ENCODE data around the gene CIDEB. TPM values are rescaled to one million over a fixed set of nuclear protein-coding genes. Genes with fewer than 3 reads are reported as not detected.
"Not testable (repeated sequence)": the region's sequence is repeated elsewhere in the genome, so short reads cannot be mapped to it uniquely, and the experiment has no call there.

CIDEB gene
- total RNA-seq, 1 experiment from 2014 or later, result 0.48 TPM

DNA sequence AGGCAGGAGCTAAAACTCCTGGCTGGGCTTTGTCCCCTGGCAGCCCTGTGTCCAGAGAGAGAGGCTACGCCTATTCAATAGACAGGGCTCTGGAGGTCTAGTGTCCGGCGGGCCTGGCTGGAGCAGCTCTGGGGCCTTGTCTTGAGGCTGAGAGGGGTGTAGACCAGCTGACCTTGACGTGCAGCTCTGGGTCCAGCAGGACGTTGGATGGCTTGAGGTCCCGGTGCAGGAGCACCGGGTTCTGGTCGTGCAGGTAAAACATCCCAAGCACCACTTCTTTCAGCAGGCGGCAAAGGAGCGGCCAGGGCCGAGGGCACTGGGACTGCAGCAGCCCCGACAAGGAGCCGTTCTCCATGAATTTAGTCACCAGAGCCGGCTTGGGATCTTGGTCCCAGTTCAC lies 31.1 kb upstream of the CIDEB start:
- Histone ChIP-seq H3K27me3 (ENCODE audit: control insufficient read depth, insufficient read depth, low read length) (peaks cover 87% of the 10 kb centered on the region), H3K4me3 (ENCODE audit: insufficient read depth, low read depth, low read length) (peak overlapping the region; percentile 56; the same call in 1 of the 2 replicates), H3K36me3 (replicated peaks; ENCODE audit: control insufficient read depth, insufficient read depth, low read length) (no peaks in the 10 kb centered on the region)
- no peak for DNase-seq

DNA sequence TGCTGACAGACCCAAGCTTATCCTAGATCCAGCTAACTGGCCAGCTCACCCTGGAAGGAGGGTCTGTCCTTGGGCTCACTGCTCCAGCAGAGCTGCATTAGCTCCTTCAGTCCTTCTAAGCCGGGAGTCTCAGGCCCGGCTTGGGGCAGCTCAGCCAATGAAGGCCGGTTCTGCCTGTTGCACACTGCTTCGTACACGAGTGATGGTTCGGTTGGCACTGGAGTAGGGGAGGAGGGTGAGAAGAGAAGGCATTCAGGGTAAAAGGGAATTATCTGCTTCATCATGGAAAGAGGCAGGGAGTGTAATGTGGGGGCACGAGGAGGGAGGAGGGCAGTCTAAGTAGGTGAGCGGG lies 30.0 kb upstream of the CIDEB start:
- DNase-seq, result no peak
- H3K27me3 ChIP-seq (ENCODE audit: control insufficient read depth, insufficient read depth, low read length), result peaks cover 91% of the 10 kb centered on the region
- no peaks in the 10 kb centered on the region for H3K36me3 ChIP-seq (replicated peaks; ENCODE audit: control insufficient read depth, insufficient read depth, low read length)
- H3K4me3 ChIP-seq (ENCODE audit: insufficient read depth, low read depth, low read length), result no peak overlapping the region

DNA sequence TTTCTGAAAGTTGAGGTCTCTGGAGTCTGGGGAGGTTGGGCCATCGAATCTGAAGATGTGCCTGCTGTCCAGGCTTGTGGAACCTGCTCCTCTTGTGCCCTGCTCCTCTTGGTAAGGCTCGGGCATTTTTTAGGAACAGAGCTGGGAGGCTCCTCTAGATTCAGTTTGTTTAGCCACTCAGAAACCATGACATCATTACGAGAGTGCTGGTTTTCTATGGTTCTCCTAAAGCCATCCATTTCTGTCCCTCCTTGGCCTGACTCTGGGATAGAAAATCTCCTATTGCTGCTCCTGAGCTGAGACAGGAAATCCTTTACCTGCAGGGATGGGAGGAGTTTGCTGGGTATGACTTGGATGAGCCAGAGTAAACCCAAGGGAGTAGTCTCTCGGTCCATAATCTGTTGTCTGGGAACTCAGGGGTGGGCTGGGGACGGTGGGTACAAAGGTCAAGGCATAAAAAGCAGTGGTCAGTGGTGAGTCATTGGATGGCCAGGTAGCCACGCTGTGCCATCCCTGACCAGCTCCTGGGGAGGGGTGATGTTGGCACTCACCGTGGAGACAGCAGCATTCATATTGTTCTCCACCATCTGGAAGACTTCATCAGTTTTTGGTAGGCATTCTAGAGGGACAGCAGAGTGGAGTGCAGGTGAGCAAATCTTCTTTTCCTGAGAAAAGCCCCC lies 29.5 kb upstream of the CIDEB start:
- DNase-seq, result no peak
- no peaks in the 10 kb centered on the region for H3K36me3 ChIP-seq (replicated peaks; ENCODE audit: control insufficient read depth, insufficient read depth, low read length)
- H3K27me3 ChIP-seq (ENCODE audit: control insufficient read depth, insufficient read depth, low read length), result peaks cover 94% of the 10 kb centered on the region
- H3K4me3 ChIP-seq (ENCODE audit: insufficient read depth, low read depth, low read length), result no peak overlapping the region

DNA sequence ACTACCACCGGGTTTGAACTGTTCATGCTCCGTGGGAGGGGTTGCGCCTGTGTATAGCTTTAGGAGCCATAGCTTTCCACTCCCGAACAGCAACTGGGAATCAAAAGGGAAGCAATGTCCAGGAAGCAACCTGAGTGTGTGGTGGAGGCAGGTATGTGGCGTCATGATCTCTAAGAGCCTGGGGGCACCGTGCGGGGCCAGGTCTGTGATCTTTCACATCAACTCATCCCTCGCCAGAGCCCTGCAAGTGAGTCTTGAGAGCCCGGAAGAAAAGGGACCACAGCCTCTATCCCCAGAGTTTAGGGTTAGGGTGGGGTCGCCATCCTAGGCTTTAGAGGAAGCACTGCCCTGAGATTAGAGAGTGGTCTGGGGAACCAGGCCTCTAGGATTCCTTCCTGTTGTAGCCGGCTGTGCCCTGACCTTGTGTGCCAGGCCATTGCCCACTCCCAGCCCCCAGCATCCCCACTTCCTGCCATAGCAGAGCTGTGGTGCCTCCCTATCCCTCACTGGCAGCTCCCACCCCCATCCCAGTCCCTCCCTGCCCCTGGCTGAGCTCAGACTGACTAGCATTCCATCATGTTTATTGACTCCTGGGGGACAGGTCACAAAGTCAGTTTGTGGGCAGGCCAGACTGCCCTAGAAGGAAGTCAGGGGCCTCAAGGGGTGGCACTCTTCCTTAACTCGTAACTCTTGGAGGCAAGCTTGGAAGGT lies 27.8 kb upstream of the CIDEB start:
- H3K36me3 ChIP-seq (replicated peaks; ENCODE audit: control insufficient read depth, insufficient read depth, low read length), result no peaks in the 10 kb centered on the region
- peak; percentile 51 for DNase-seq
- H3K4me3 ChIP-seq (ENCODE audit: insufficient read depth, low read depth, low read length), result no peak overlapping the region; the same call in 1 of the 2 replicates
- peaks cover 96% of the 10 kb centered on the region for H3K27me3 ChIP-seq (ENCODE audit: control insufficient read depth, insufficient read depth, low read length)

DNA sequence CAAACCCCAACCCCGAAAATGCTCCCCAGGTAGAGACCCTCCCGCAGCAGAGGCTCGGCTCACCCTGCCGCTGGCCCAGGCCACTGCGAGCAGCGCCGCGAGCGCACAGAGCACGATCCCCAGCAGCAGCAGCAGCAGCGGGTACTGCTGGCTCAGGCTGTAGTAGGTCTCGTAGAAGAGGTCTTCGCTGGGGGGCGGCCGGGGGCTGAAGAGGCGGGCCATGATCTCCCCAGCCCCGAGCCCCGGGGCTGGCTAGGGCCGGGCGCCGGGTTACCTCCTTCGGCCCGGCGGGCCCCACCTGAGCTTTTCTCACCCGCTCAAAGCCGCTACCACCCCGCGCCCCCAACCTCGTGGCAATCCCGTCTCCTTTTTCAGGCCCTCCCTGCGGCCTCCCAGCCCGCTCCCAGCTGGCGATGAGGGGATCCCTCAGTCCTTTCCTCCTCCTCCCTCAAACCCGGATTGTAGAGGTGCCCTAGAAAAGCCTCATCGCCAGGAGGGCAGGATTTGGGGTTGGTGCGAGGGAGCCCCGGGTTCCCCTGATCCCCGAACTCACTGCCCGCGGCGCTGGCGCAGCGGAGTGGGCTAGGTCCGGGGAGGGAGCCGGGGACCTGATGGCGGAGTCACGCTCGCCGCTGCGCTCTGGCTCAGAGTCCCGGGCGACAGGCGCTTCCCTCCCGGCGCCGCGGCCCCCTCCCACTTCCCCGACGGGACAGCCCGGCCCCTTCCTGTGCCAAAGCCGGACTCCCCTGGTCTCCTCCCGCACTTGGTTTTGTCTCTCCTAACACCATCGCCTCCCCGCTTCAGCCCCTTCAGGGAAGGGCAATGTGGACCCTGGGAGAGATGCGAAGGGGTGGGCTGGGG lies 26.9 kb upstream of the CIDEB start, which contains the start of gene ADCY4:
Gene ADCY4 (minus strand): TSS at position 641 of the 861 bp plus-strand sequence. CDS start 419 bp downstream, at position 222.
- Histone ChIP-seq H3K36me3 (replicated peaks; ENCODE audit: control insufficient read depth, insufficient read depth, low read length) (no peaks in the 10 kb centered on the region), H3K27me3 (ENCODE audit: control insufficient read depth, insufficient read depth, low read length) (peaks cover 94% of the 10 kb centered on the region), H3K4me3 (ENCODE audit: insufficient read depth, low read depth, low read length) (peak within 1 kb of the TSS; percentile 57)
- DNase-seq, result peak; percentile 83

DNA sequence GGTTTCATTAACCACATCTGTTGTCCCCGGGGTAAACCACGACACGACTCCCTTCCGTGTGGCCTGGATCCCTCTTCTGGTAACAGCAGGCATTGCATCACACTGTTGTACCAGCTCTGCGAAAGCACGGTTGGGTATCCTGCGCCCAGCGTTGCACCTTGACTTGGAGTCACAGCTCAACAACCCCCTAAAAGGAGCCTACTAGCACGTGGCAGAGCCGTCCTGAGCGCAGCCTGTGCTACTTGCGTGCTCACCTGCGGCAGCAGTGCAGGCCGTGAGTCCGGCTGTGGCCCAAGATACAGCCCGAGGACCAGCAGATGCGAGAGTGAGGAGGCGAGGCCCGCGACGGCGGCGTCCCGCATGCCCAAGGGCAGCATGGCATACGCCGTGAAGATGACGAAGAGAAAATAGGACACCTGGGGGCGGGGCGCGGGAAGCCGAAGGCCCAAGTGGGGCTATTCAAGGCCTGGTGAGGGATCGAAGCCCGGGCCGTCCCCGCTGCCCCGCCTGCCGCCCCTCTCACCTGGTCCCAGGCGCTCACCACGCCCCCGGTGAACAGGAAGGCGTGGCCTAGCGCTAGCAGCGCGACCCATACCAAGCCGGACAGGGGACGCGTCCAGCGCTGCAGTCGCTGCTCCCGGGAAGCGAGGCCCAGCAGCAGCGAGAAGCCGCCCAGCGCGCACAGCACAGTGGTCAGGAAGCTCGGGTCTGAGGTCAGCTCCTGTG lies 24.7 kb upstream of the CIDEB start:
- H3K4me3 ChIP-seq (ENCODE audit: insufficient read depth, low read depth, low read length), result peak overlapping the region; percentile 45
- peak; percentile 96 for DNase-seq
- H3K36me3 ChIP-seq (replicated peaks; ENCODE audit: control insufficient read depth, insufficient read depth, low read length), result no peaks in the 10 kb centered on the region
- H3K27me3 ChIP-seq (ENCODE audit: control insufficient read depth, insufficient read depth, low read length), result peaks cover 79% of the 10 kb centered on the region

DNA sequence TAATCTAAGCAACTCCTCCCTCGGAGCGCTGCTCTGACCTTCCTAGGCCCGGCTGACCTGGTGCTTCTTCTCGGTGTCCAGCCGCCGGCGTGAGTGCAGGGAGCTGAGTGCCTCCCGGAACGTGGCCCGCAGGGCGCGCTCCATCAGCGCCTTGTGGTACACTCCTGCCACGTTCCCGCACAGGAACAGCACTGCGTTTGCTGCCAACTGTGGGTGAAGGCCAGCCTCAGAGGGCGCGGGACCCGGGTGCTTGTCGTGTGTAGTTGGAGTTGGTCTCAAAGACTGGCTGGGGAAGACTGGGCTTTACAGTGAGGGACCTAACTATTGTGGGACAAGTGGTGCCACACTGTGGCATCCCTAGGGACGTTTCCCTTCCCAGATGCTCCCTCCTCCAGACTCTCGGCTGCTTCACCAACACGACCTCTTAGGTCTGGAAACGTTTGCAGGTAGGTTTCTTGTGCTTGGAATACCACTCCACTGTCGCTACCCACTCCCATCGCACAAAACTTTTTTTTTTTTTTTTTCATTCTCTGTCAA lies 24.0 kb upstream of the CIDEB start:
- no peaks in the 10 kb centered on the region for H3K36me3 ChIP-seq (replicated peaks; ENCODE audit: control insufficient read depth, insufficient read depth, low read length)
- H3K4me3 ChIP-seq (ENCODE audit: insufficient read depth, low read depth, low read length), result peak overlapping the region; percentile 45; the same call in 1 of the 2 replicates
- DNase-seq, result peak; percentile 57
- H3K27me3 ChIP-seq (ENCODE audit: control insufficient read depth, insufficient read depth, low read length), result peaks cover 72% of the 10 kb centered on the region

DNA sequence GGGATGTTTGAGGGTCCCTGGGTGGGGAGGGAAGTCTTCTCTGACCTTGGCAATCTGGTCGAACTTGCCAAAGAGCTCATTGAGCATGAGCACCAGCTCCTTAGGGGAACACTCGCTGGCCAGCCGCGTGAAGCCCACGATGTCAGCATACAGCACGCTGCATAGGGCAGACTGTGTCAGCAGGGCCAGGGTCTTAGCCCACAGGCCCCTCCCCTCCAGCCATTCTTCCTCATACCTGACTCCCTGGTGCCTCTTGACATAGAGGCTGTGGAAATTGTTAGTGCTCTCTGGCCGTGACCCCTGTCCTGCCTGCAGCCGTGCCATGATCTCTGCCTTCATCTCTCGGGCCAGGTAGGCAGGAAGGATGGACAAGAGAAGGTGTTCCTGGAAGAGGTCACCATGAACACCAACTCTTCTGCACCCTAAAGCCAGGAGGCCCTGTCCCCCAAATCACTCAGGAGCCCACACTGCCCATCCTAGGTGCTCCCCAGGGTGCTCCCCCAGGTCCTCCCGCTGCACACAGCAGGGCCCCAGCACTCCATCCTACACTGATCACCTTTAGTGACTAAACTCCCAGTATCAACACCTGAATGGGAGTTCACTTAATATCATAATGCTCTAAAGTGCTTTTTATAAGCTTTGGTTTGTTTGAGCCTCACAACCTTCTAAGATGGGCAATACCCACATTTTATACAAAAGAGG lies 23.3 kb upstream of the CIDEB start:
- Histone ChIP-seq H3K36me3 (replicated peaks; ENCODE audit: control insufficient read depth, insufficient read depth, low read length) (no peaks in the 10 kb centered on the region), H3K27me3 (ENCODE audit: control insufficient read depth, insufficient read depth, low read length) (peaks cover 65% of the 10 kb centered on the region), H3K4me3 (ENCODE audit: insufficient read depth, low read depth, low read length) (no peak overlapping the region)
- DNase-seq, result no peak

DNA sequence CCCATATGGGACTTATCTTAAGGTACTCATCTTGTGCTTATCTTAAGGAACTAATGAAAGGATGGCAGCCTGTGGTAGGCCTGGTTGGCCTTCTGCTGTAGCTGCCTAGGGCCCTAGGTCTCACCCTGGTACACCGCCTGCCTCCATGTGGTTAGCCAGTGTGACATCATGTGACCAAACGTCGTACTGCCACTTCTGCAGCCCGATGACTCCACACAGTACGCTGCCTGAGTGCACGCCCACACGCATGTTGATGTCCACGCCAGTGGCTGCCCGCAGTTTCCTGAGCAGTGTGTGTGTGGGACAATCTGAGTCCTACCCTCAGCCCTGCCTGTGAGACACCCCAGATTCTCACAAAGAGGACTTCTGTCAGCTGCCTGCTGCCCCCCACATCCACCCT lies 22.0 kb upstream of the CIDEB start:
- Histone ChIP-seq H3K36me3 (replicated peaks; ENCODE audit: control insufficient read depth, insufficient read depth, low read length) (no peaks in the 10 kb centered on the region), H3K4me3 (ENCODE audit: insufficient read depth, low read depth, low read length) (no peak overlapping the region), H3K27me3 (ENCODE audit: control insufficient read depth, insufficient read depth, low read length) (peaks cover 52% of the 10 kb centered on the region)
- DNase-seq, result no peak

DNA sequence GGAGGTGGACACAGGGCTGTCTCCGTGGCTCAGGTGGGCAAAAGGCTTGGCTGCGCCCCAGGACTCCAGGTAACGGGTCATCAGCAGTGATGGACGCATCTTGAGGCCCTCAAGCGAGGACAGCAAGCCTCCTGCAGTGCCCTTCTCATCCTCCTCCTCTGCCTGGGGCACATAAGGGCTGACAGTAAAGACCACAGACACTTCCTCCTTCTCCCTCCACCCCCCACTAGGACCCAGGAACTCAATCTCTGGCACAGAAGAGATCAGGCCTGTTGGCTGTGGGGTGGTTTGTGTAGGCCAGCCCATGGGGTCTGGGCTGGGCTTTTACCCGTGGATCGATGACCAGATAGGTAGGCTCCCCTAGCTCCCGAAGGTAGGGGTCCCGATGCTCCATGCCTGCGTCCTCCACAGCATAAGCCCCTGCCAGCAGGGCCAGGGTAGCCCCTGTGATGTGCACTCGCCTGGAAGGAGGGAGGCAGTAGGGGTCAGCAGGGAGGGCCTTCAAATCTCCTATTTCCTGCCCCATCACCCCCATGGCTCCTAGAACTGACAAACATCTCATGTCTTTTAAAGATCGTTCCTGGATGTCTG lies 21.4 kb upstream of the CIDEB start:
- H3K36me3 ChIP-seq (replicated peaks; ENCODE audit: control insufficient read depth, insufficient read depth, low read length), result no peaks in the 10 kb centered on the region
- peaks cover 47% of the 10 kb centered on the region for H3K27me3 ChIP-seq (ENCODE audit: control insufficient read depth, insufficient read depth, low read length)
- H3K4me3 ChIP-seq (ENCODE audit: insufficient read depth, low read depth, low read length), result no peak overlapping the region
- no peak for DNase-seq

DNA sequence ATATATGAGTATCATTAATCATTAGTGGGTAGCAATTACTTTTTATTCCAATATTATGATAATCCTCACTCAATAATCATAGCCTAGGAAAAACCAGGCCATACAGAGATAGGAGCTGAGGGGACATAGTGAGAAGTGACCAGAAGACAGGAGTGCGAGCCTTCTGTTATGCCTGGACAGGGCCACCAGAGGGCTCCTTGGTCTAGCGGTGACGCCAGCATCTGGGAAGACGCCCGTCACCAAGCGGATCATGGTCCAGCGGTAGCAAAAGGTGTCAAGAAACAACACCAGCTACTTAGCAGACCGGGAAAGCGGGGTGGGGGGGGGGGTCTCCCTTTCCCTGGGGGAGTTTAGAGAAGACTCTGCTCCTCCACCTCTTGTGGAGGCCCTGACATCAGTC lies 20.1 kb upstream of the CIDEB start:
- not testable (repeated sequence) for H3K4me3 ChIP-seq (ENCODE audit: insufficient read depth, low read depth, low read length); H3K36me3 ChIP-seq (replicated peaks; ENCODE audit: control insufficient read depth, insufficient read depth, low read length); DNase-seq
- peaks cover 40% of the 10 kb centered on the region for H3K27me3 ChIP-seq (ENCODE audit: control insufficient read depth, insufficient read depth, low read length)

DNA sequence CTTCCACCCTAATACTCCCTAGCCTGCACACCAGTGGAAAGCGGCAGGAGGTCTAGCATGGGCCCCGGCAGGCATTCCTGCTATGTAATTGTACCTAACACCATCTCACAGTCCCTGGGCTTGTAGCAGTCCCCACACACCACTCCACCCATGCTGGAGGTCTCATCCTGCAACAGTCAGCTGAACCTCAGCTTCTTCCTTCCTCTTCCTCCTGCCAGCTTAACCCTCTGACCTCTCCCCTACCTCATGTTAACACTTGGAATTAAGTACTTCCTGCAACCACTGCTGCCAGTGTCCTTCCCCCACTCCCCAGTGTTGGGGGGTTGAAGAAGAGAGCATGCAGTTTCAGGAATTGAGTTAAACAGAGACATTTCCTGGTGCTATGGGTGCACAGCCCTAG lies 19.5 kb upstream of the CIDEB start:
- Histone ChIP-seq H3K4me3 (ENCODE audit: insufficient read depth, low read depth, low read length) (no peak overlapping the region), H3K27me3 (ENCODE audit: control insufficient read depth, insufficient read depth, low read length) (peaks cover 35% of the 10 kb centered on the region), H3K36me3 (replicated peaks; ENCODE audit: control insufficient read depth, insufficient read depth, low read length) (no peaks in the 10 kb centered on the region)
- no peak for DNase-seq

DNA sequence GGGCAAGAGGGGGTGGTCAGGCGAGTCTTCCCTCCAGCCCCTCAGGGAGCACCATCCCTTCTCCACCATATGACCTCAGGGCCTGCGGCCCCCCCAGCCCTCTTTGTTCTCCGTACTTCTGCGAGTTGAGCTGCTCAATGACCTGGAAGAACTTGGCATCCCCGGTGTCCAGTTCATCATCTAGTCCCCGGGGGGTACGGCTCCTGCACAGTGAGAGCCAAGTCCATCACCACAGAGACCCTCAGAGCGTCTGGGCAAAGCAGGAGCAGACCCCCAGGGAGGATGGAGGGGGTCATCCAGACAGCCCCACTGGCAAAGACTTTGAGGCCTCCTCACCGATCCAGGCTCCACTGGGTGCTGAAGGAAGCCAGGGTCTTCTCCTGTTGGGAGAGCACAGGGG lies 18.2 kb upstream of the CIDEB start:
- Histone ChIP-seq H3K36me3 (replicated peaks; ENCODE audit: control insufficient read depth, insufficient read depth, low read length) (no peaks in the 10 kb centered on the region), H3K27me3 (ENCODE audit: control insufficient read depth, insufficient read depth, low read length) (peaks cover 24% of the 10 kb centered on the region), H3K4me3 (ENCODE audit: insufficient read depth, low read depth, low read length) (no peak overlapping the region)
- DNase-seq, result no peak
